Measurements from ENCODE around the gene PCYOX1L. TPM values are rescaled to one million over a fixed set of nuclear protein-coding genes. Genes with fewer than 3 reads are reported as not detected.

Gene PCYOX1L
- total RNA-seq, 1 donor from 2014 or later: 7.7 TPM

Other genes with a start within 250 kb of the PCYOX1L start
- 1.9 TPM for gene ABLIM3, start 216.6 kb upstream of the PCYOX1L start, total RNA-seq (ENCODE audit: insufficient read depth, low replicate concordance)
- gene AFAP1L1, start 86.2 kb upstream of the PCYOX1L start, total RNA-seq (ENCODE audit: insufficient read depth, low replicate concordance): 0.72 TPM
- gene GRPEL2, start 12.5 kb upstream of the PCYOX1L start, total RNA-seq (ENCODE audit: insufficient read depth, low replicate concordance): 14.9 TPM
- gene IL17B, start 21.2 kb downstream of the PCYOX1L start, total RNA-seq (ENCODE audit: insufficient read depth, low replicate concordance): not detected
- gene CSNK1A1, start 193.4 kb downstream of the PCYOX1L start, total RNA-seq (ENCODE audit: insufficient read depth, low replicate concordance): 248 TPM
- 3.6 TPM for gene ARHGEF37, start 223.5 kb downstream of the PCYOX1L start, total RNA-seq (ENCODE audit: insufficient read depth, low replicate concordance)

Measured in umbilical cord (tissue), 1 donor.